Measurements from ENCODE around the gene CDH13. TPM values are rescaled to one million over a fixed set of nuclear protein-coding genes. Genes with fewer than 3 reads are reported as not detected.

CDH13 gene
- total and polyA plus RNA-seq, 2 experiments from 2014 or later = 1.6 to 4.4 TPM

DNA sequence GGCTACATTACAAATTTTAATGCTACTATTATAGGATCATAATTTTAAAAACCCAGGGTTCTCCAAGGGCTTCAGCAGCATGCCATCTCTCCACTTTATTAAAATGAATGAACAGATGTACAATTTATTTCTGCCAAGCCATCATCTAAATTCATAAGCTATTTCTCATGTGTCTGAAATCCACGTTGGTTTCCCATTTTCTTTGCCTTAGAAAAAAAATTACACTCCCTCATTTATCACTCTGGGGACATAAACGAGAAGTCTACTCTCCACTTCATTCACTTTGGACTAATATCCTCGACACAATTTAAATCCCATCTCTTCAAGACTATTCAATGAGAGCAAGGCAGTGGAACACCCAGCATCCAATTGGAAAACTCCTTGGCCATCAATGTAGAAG lies 1002.7 kb downstream of the CDH13 start:
- no peak overlapping the region for H3K4me3 Mint-ChIP-seq
- no peaks in the 10 kb centered on the region for H3K27me3 ChIP-seq (ENCODE audit: insufficient read depth)

More for the DNA sequence above, 1002.7 kb downstream of the CDH13 start:
- ATAC-seq (no peak), DNase-seq (ENCODE audit: low spot score) (no peak)
- 0 out of 2 replicates have a peak, but pooled peaks cover 4% of the 10 kb centered on the region for H3K9me2 ChIP-seq (ENCODE audit: insufficient read depth)
- peaks cover 6% of the 10 kb centered on the region for H3K27me3 Mint-ChIP-seq (ENCODE audit: insufficient read depth, low read depth, poor library complexity)
- H3K79me2 ChIP-seq (replicated peaks; ENCODE audit: insufficient read depth) = no peaks in the 10 kb centered on the region
- no peak for TF ChIP-seq ZNF114 (CRISPR knock-in tag; IDR thresholded peaks at IDR 0.05)
- TF ChIP-seq EZH2 (IDR thresholded peaks at IDR 0.05; ENCODE audit: low read depth, unreplicated experiment) = no peak
- TF ChIP-seq POLR2AphosphoS5 (IDR thresholded peaks at IDR 0.05; ENCODE audit: low read depth) = no peak
- TF ChIP-seq, protein P1, sequence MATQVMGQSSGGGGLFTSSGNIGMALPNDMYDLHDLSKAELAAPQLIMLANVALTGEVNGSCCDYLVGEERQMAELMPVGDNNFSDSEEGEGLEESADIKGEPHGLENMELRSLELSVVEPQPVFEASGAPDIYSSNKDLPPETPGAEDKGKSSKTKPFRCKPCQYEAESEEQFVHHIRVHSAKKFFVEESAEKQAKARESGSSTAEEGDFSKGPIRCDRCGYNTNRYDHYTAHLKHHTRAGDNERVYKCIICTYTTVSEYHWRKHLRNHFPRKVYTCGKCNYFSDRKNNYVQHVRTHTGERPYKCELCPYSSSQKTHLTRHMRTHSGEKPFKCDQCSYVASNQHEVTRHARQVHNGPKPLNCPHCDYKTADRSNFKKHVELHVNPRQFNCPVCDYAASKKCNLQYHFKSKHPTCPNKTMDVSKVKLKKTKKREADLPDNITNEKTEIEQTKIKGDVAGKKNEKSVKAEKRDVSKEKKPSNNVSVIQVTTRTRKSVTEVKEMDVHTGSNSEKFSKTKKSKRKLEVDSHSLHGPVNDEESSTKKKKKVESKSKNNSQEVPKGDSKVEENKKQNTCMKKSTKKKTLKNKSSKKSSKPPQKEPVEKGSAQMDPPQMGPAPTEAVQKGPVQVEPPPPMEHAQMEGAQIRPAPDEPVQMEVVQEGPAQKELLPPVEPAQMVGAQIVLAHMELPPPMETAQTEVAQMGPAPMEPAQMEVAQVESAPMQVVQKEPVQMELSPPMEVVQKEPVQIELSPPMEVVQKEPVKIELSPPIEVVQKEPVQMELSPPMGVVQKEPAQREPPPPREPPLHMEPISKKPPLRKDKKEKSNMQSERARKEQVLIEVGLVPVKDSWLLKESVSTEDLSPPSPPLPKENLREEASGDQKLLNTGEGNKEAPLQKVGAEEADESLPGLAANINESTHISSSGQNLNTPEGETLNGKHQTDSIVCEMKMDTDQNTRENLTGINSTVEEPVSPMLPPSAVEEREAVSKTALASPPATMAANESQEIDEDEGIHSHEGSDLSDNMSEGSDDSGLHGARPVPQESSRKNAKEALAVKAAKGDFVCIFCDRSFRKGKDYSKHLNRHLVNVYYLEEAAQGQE (IDR thresholded peaks at IDR 0.05; ENCODE audit: unreplicated experiment) = no peak
- no peak for TF ChIP-seq STAT1 (IDR thresholded peaks at IDR 0.05; ENCODE audit: unreplicated experiment)
- TF ChIP-seq, protein P2, sequence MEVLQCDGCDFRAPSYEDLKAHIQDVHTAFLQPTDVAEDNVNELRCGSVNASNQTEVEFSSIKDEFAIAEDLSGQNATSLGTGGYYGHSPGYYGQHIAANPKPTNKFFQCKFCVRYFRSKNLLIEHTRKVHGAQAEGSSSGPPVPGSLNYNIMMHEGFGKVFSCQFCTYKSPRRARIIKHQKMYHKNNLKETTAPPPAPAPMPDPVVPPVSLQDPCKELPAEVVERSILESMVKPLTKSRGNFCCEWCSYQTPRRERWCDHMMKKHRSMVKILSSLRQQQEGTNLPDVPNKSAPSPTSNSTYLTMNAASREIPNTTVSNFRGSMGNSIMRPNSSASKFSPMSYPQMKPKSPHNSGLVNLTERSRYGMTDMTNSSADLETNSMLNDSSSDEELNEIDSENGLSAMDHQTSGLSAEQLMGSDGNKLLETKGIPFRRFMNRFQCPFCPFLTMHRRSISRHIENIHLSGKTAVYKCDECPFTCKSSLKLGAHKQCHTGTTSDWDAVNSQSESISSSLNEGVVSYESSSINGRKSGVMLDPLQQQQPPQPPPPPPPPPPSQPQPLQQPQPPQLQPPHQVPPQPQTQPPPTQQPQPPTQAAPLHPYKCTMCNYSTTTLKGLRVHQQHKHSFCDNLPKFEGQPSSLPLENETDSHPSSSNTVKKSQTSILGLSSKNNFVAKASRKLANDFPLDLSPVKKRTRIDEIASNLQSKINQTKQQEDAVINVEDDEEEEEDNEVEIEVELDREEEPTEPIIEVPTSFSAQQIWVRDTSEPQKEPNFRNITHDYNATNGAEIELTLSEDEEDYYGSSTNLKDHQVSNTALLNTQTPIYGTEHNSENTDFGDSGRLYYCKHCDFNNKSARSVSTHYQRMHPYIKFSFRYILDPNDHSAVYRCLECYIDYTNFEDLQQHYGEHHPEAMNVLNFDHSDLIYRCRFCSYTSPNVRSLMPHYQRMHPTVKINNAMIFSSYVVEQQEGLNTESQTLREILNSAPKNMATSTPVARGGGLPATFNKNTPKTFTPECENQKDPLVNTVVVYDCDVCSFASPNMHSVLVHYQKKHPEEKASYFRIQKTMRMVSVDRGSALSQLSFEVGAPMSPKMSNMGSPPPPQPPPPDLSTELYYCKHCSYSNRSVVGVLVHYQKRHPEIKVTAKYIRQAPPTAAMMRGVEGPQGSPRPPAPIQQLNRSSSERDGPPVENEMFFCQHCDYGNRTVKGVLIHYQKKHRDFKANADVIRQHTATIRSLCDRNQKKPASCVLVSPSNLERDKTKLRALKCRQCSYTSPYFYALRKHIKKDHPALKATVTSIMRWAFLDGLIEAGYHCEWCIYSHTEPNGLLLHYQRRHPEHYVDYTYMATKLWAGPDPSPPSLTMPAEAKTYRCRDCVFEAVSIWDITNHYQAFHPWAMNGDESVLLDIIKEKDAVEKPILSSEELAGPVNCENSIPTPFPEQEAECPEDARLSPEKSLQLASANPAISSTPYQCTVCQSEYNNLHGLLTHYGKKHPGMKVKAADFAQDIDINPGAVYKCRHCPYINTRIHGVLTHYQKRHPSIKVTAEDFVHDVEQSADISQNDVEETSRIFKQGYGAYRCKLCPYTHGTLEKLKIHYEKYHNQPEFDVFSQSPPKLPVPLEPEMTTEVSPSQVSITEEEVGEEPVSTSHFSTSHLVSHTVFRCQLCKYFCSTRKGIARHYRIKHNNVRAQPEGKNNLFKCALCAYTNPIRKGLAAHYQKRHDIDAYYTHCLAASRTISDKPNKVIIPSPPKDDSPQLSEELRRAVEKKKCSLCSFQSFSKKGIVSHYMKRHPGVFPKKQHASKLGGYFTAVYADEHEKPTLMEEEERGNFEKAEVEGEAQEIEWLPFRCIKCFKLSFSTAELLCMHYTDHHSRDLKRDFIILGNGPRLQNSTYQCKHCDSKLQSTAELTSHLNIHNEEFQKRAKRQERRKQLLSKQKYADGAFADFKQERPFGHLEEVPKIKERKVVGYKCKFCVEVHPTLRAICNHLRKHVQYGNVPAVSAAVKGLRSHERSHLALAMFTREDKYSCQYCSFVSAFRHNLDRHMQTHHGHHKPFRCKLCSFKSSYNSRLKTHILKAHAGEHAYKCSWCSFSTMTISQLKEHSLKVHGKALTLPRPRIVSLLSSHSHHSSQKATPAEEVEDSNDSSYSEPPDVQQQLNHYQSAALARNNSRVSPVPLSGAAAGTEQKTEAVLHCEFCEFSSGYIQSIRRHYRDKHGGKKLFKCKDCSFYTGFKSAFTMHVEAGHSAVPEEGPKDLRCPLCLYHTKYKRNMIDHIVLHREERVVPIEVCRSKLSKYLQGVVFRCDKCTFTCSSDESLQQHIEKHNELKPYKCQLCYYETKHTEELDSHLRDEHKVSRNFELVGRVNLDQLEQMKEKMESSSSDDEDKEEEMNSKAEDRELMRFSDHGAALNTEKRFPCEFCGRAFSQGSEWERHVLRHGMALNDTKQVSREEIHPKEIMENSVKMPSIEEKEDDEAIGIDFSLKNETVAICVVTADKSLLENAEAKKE (CRISPR knock-in tag; IDR thresholded peaks at IDR 0.05) = no peak
- no peak for TF ChIP-seq CREB1 (CRISPR knock-in tag; IDR thresholded peaks at IDR 0.05; ENCODE audit: low read depth)
- TF ChIP-seq, protein P3, sequence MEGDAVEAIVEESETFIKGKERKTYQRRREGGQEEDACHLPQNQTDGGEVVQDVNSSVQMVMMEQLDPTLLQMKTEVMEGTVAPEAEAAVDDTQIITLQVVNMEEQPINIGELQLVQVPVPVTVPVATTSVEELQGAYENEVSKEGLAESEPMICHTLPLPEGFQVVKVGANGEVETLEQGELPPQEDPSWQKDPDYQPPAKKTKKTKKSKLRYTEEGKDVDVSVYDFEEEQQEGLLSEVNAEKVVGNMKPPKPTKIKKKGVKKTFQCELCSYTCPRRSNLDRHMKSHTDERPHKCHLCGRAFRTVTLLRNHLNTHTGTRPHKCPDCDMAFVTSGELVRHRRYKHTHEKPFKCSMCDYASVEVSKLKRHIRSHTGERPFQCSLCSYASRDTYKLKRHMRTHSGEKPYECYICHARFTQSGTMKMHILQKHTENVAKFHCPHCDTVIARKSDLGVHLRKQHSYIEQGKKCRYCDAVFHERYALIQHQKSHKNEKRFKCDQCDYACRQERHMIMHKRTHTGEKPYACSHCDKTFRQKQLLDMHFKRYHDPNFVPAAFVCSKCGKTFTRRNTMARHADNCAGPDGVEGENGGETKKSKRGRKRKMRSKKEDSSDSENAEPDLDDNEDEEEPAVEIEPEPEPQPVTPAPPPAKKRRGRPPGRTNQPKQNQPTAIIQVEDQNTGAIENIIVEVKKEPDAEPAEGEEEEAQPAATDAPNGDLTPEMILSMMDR (conservative IDR thresholded peaks at IDR 0.05; ENCODE audit: low read depth in 2 of 2) = no peak
- TF ChIP-seq JUNB (IDR thresholded peaks at IDR 0.05; ENCODE audit: unreplicated experiment) = no peak
- no peak for TF ChIP-seq ZNF331 (CRISPR knock-in tag; IDR thresholded peaks at IDR 0.05; ENCODE audit: low read depth)
- no peak for TF ChIP-seq EZH2phosphoT487 (IDR thresholded peaks at IDR 0.05; ENCODE audit: unreplicated experiment)
- TF ChIP-seq NANOG (IDR thresholded peaks at IDR 0.05; ENCODE audit: borderline replicate concordance) = no peak
- TF ChIP-seq, protein P4, sequence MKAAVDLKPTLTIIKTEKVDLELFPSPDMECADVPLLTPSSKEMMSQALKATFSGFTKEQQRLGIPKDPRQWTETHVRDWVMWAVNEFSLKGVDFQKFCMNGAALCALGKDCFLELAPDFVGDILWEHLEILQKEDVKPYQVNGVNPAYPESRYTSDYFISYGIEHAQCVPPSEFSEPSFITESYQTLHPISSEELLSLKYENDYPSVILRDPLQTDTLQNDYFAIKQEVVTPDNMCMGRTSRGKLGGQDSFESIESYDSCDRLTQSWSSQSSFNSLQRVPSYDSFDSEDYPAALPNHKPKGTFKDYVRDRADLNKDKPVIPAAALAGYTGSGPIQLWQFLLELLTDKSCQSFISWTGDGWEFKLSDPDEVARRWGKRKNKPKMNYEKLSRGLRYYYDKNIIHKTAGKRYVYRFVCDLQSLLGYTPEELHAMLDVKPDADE (IDR thresholded peaks at IDR 0.05) = no peak
- H3K27ac ChIP-seq (ENCODE audit: low read depth) = no peak overlapping the region
- no peaks in the 10 kb centered on the region for H3K36me3 ChIP-seq (ENCODE audit: insufficient read depth)
- no peaks in the 10 kb centered on the region for H3F3A ChIP-seq (replicated peaks; ENCODE audit: low read depth)
- H3K4me2 ChIP-seq = no peak overlapping the region
- no peaks in the 10 kb centered on the region for H4K20me1 ChIP-seq (replicated peaks; ENCODE audit: insufficient read depth)
- H3K4me1 Mint-ChIP-seq = peaks cover 29% of the 10 kb centered on the region
- no peaks in the 10 kb centered on the region for H3K9me3 Mint-ChIP-seq
- H3K27ac Mint-ChIP-seq = no peak overlapping the region
- no peak overlapping the region for H3K4me3 ChIP-seq
- H3K4me1 ChIP-seq (ENCODE audit: insufficient read depth) = peaks cover 11% of the 10 kb centered on the region
- H3K36me3 Mint-ChIP-seq (ENCODE audit: low read depth) = no peaks in the 10 kb centered on the region
- no peak overlapping the region for H2AFZ ChIP-seq

Measured in GM23338 (cell line).